ENCODE data around the gene MAGT1. TPM values are rescaled to one million over a fixed set of nuclear protein-coding genes. Genes with fewer than 3 reads are reported as not detected.

Gene MAGT1
- total RNA-seq, 4 donors from 2014 or later = 25.1 to 49.2 (median 34.2) TPM

GRCh38 chrX:77936299-77936698 is 41.1 kb upstream of the MAGT1 start:
- DNase-seq = no peak
- intact Hi-C loops (cut with DNase I; ENCODE audit: low total_unique reads) (no loop called here), in situ Hi-C loops (cut with MboI; ENCODE audit: low pct_ligation_motif_present in 1 of 4, low pct_unique_long_range_greater_than_20kb in 1 of 4, low sequenced_read_pairs in 3 of 4) (no loop called here)
- no peak overlapping the region for H3K4me3 ChIP-seq
- H3K27ac ChIP-seq = no peak overlapping the region
- no peaks in the 10 kb centered on the region for H3K36me3 ChIP-seq
- TF ChIP-seq POLR2AphosphoS5 (IDR thresholded peaks at IDR 0.05) = no peak
- TF ChIP-seq POLR2A (IDR thresholded peaks at IDR 0.05) = no peak
- TF ChIP-seq CTCF (IDR thresholded peaks at IDR 0.05) = no peak
- no peak for TF ChIP-seq EP300 (IDR thresholded peaks at IDR 0.05; ENCODE audit: low read depth)
- no peaks in the 10 kb centered on the region for H3K9me3 ChIP-seq
- H3K27me3 ChIP-seq = no peaks in the 10 kb centered on the region
- H3K4me1 ChIP-seq = no peaks in the 10 kb centered on the region

- intact Hi-C loops (cut with DNase I; ENCODE audit: low total_unique reads) = no loop called here
- no peaks in the 10 kb centered on the region for H3K9me3 ChIP-seq
- no peaks in the 10 kb centered on the region for H3K36me3 ChIP-seq
- TF ChIP-seq CTCF (IDR thresholded peaks at IDR 0.05) = no peak
- no peak for TF ChIP-seq POLR2AphosphoS5 (IDR thresholded peaks at IDR 0.05)
- no peak for TF ChIP-seq EP300 (IDR thresholded peaks at IDR 0.05; ENCODE audit: low read depth)
- TF ChIP-seq POLR2A (IDR thresholded peaks at IDR 0.05) = no peak
- no peaks in the 10 kb centered on the region for H3K27me3 ChIP-seq
- in situ Hi-C loops (cut with MboI; ENCODE audit: low pct_ligation_motif_present in 1 of 4, low pct_unique_long_range_greater_than_20kb in 1 of 4, low sequenced_read_pairs in 3 of 4) = no loop called here
- no peak for DNase-seq
- no peak overlapping the region for H3K4me3 ChIP-seq
- 76% methylated on average over 1 of the region's 1 CpG; no CpG with 5 or more reads in 1 of the 2 donors for WGBS, 2 donors (ENCODE audit: low coverage in 1 of 2)
- H3K4me1 ChIP-seq = no peaks in the 10 kb centered on the region
- no peak overlapping the region for H3K27ac ChIP-seq
Observed at GRCh38 chrX:77935886-77936285, 40.7 kb upstream of the MAGT1 start.

GRCh38 chrX:77930581-77930980 is 35.3 kb upstream of the MAGT1 start:
- no peak overlapping the region for H3K27ac ChIP-seq
- TF ChIP-seq CTCF (IDR thresholded peaks at IDR 0.05) = no peak
- no peak for TF ChIP-seq POLR2AphosphoS5 (IDR thresholded peaks at IDR 0.05)
- no peak for TF ChIP-seq EP300 (IDR thresholded peaks at IDR 0.05; ENCODE audit: low read depth)
- no peak for TF ChIP-seq POLR2A (IDR thresholded peaks at IDR 0.05)
- no peaks in the 10 kb centered on the region for H3K9me3 ChIP-seq
- H3K36me3 ChIP-seq = no peaks in the 10 kb centered on the region
- DNase-seq = no peak
- no peak overlapping the region for H3K4me3 ChIP-seq
- 32 to 80% methylated on average over 1 of the region's 1 CpG for WGBS, 2 donors (ENCODE audit: low coverage in 1 of 2)
- in situ Hi-C loops (cut with MboI; ENCODE audit: low pct_ligation_motif_present in 1 of 4, low pct_unique_long_range_greater_than_20kb in 1 of 4, low sequenced_read_pairs in 3 of 4) (no loop called here), intact Hi-C loops (cut with DNase I; ENCODE audit: low total_unique reads) (no loop called here)
- H3K27me3 ChIP-seq = no peaks in the 10 kb centered on the region
- no peaks in the 10 kb centered on the region for H3K4me1 ChIP-seq

- Histone ChIP-seq H3K36me3 (no peaks in the 10 kb centered on the region), H3K27me3 (no peaks in the 10 kb centered on the region), H3K27ac (no peak overlapping the region), H3K4me3 (no peak overlapping the region), H3K4me1 (peaks cover 0 to 9% (median 0%) of the 10 kb centered on the region in 4 donors), H3K9me3 (no peaks in the 10 kb centered on the region)
- no peak for DNase-seq
- WGBS, 2 donors (ENCODE audit: low coverage in 1 of 2) = 0 to 16% methylated on average over 1 to 3 of the region's 3 CpGs
- intact Hi-C loops (cut with DNase I; ENCODE audit: low total_unique reads) (no loop called here), in situ Hi-C loops (cut with MboI; ENCODE audit: low pct_ligation_motif_present in 1 of 4, low pct_unique_long_range_greater_than_20kb in 1 of 4, low sequenced_read_pairs in 3 of 4) (no loop called here)
- no peak for TF ChIP-seq EP300 (IDR thresholded peaks at IDR 0.05; ENCODE audit: low read depth)
- no peak for TF ChIP-seq POLR2AphosphoS5 (IDR thresholded peaks at IDR 0.05)
- no peak for TF ChIP-seq CTCF (IDR thresholded peaks at IDR 0.05)
- TF ChIP-seq POLR2A (IDR thresholded peaks at IDR 0.05) = no peak
Observed at GRCh38 chrX:77925764-77926163, 30.5 kb upstream of the MAGT1 start.
